Measurements from ENCODE around the gene LRP1B.

GRCh38 chr2:140270224-140270623 is 1860.6 kb downstream of the LRP1B start:
- no peak for TF ChIP-seq CTCF (IDR thresholded peaks at IDR 0.05)
- TF ChIP-seq POLR2A (IDR thresholded peaks at IDR 0.05), result no peak
